ENCODE results near the gene BAK1.

DNA sequence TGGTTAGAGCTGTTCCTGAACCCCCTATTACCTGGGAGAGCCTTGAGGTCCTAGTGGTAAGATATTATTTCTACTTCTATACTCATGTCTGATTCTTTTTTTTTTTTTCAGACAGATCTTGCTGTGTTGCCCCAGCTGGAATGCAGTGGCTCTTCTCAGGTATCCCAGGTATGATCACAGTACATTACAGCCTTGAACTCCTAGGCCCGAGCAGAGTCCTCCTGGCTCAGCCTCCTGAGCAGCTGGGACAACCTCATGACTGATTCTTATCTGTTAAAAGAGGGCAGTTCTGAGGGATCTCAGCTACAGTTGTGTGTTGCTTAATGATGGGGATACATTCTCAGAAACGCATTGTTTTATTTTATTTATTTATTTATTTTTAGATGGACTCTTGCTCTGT is 30.2 kb downstream of the BAK1 start:
- TF ChIP-seq RAD21 (IDR thresholded peaks at IDR 0.05; ENCODE audit: low read depth) (no peak), MAX (IDR thresholded peaks at IDR 0.05) (no peak), EP300 (IDR thresholded peaks at IDR 0.05; ENCODE audit: borderline replicate concordance) (no peak), ZBTB7A (IDR thresholded peaks at IDR 0.05; ENCODE audit: low read depth) (no peak), TEAD4 (IDR thresholded peaks at IDR 0.05) (no peak), YY1 (IDR thresholded peaks at IDR 0.05; ENCODE audit: low read depth) (no peak)
- TF ChIP-seq, protein P1, sequence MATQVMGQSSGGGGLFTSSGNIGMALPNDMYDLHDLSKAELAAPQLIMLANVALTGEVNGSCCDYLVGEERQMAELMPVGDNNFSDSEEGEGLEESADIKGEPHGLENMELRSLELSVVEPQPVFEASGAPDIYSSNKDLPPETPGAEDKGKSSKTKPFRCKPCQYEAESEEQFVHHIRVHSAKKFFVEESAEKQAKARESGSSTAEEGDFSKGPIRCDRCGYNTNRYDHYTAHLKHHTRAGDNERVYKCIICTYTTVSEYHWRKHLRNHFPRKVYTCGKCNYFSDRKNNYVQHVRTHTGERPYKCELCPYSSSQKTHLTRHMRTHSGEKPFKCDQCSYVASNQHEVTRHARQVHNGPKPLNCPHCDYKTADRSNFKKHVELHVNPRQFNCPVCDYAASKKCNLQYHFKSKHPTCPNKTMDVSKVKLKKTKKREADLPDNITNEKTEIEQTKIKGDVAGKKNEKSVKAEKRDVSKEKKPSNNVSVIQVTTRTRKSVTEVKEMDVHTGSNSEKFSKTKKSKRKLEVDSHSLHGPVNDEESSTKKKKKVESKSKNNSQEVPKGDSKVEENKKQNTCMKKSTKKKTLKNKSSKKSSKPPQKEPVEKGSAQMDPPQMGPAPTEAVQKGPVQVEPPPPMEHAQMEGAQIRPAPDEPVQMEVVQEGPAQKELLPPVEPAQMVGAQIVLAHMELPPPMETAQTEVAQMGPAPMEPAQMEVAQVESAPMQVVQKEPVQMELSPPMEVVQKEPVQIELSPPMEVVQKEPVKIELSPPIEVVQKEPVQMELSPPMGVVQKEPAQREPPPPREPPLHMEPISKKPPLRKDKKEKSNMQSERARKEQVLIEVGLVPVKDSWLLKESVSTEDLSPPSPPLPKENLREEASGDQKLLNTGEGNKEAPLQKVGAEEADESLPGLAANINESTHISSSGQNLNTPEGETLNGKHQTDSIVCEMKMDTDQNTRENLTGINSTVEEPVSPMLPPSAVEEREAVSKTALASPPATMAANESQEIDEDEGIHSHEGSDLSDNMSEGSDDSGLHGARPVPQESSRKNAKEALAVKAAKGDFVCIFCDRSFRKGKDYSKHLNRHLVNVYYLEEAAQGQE (IDR thresholded peaks at IDR 0.05; ENCODE audit: low read depth) = no peak

Data from Ishikawa (cell line).